NCI-H2107 treated with DMSO at 0.1 percent for 48 hours (cell line): ENCODE results near the gene AIFM3.

Source experiments
- DNase-seq: peaks from one replicate; lab custom pipeline; 2025; ENCODE audit not compliant: unreplicated experiment; lab: John Stamatoyannopoulos, UW

The AIFM3 gene

GRCh38 chr22:21022955-21023614 is 56.0 kb downstream of the AIFM3 start:
- DNase-seq: no peak

- no peak for DNase-seq
Observed at GRCh38 chr22:21025266-21025665, 58.2 kb downstream of the AIFM3 start.

- DNase-seq: no peak
Observed at GRCh38 chr22:21025763-21026755, 59.0 kb downstream of the AIFM3 start.

- DNase-seq: no peak
Observed at GRCh38 chr22:21026783-21027692, 60.0 kb downstream of the AIFM3 start.

GRCh38 chr22:21028277-21029251 is 61.5 kb downstream of the AIFM3 start:
- DNase-seq: no peak

GRCh38 chr22:21029486-21030025 is 62.5 kb downstream of the AIFM3 start:
- DNase-seq: no peak

GRCh38 chr22:21030032-21030431 is 63.0 kb downstream of the AIFM3 start:
- no peak for DNase-seq
